Activated T-helper 1 cell treated with anti-CD3 and anti-CD28 coated beads, Interleukin-12 subunit alpha, Interleukin-12 subunit beta, Interleukin-2, Interleukin-4 antibody, amounts not matched to agents 30 ng/mL and 10 ng/mL and 1 ng/mL, durations not matched to agents 14 hours and 24 hours and 36 hours (primary cell): Measurements from ENCODE around the gene GRID1. TPM values are rescaled to one million over a fixed set of nuclear protein-coding genes. Genes with fewer than 3 reads are reported as not detected.

Experiments used
- DNase-seq: peaks from one replicate; pipeline ENCODE4 v3.0.0; 2021; ENCODE audit warnings: low spot score
- H3K27ac Mint-ChIP-seq: one replicate; pipeline ENCODE4 v1.8.0; 2021; ENCODE audit warnings: mild to moderate bottlenecking, mixed read lengths
- H3K27me3 Mint-ChIP-seq: one replicate; pipeline ENCODE4 v1.8.0; 2022; ENCODE audit warnings: mild to moderate bottlenecking, moderate library complexity, mixed read lengths; ENCODE audit not compliant: insufficient read depth
- H3K36me3 Mint-ChIP-seq: one replicate; pipeline ENCODE4 v1.8.0; 2021; ENCODE audit warnings: low read depth, mixed read lengths
- H3K4me1 Mint-ChIP-seq: one replicate; pipeline ENCODE4 v1.8.0; 2021; ENCODE audit warnings: low read depth, mixed read lengths
- H3K4me3 Mint-ChIP-seq: one replicate; pipeline ENCODE4 v1.8.0; 2021; ENCODE audit warnings: mild to moderate bottlenecking, moderate library complexity, mixed read lengths
- H3K9me3 Mint-ChIP-seq: one replicate; pipeline ENCODE4 v1.8.0; 2021; ENCODE audit warnings: mixed read lengths
- intact Hi-C: fragments of 100-400 bp; cut with micrococcal nuclease; formaldehyde crosslinking; loops from one replicate; pipeline ENCODE4 v1.15.1; 2024
- total RNA-seq: library from RNA; stranded (reverse); gene quantifications from 2 replicates; pipeline ENCODE4 v1.2.3, GENCODE V29; 2022

Gene GRID1
- total RNA-seq, 1 donor from 2014 or later: not detected

DNA sequence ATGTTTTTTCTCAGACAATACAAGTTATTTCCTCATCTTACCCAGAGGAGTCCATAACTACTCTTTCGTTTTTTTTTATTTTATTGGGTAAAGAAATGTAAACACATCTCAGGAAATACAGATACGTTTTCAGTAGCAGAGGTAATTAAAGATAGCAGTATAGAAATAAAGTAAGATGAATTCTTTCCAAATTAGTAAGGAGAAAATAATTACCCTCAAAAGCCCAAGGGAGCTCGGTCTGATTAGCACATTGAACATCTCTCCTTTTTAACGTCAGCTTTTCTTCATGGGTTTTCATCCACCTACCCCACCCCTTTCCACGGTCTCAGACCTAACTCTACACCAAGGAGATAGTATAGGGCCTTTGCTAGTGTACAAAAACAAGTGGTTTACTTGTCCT is 294.2 kb downstream of the GRID1 start:
- no peak overlapping the region for H3K27ac Mint-ChIP-seq
- intact Hi-C loops: no loop called here
- no peaks in the 10 kb centered on the region for H3K27me3 Mint-ChIP-seq
- H3K36me3 Mint-ChIP-seq: no peaks in the 10 kb centered on the region
- no peak overlapping the region for H3K4me3 Mint-ChIP-seq
- no peak for DNase-seq
- H3K4me1 Mint-ChIP-seq: no peaks in the 10 kb centered on the region
- no peaks in the 10 kb centered on the region for H3K9me3 Mint-ChIP-seq

DNA sequence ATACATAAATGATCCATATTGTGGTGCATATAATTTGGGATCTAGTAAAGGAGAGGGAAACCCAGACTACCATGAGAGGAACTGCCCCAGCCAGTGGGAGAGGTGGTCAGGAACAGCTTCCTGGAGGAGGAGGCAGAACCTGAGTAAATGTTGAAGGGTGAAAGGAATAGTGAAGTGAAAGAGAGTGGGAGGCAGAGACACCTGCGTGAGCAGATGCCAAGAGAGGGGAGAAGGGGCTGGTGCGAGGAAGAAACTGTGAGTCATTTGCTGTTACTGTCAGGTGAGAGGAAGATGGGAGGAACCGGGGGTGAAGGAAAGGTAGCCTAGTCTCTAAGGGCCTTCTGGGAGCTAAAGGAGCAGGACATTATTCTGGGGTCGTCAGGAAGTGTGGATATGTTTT is 294.8 kb downstream of the GRID1 start:
- Mint-ChIP-seq H3K9me3 (no peaks in the 10 kb centered on the region), H3K27ac (no peak overlapping the region), H3K4me3 (no peak overlapping the region), H3K27me3 (no peaks in the 10 kb centered on the region), H3K4me1 (no peaks in the 10 kb centered on the region), H3K36me3 (no peaks in the 10 kb centered on the region)
- intact Hi-C loops: no loop called here
- no peak for DNase-seq

DNA sequence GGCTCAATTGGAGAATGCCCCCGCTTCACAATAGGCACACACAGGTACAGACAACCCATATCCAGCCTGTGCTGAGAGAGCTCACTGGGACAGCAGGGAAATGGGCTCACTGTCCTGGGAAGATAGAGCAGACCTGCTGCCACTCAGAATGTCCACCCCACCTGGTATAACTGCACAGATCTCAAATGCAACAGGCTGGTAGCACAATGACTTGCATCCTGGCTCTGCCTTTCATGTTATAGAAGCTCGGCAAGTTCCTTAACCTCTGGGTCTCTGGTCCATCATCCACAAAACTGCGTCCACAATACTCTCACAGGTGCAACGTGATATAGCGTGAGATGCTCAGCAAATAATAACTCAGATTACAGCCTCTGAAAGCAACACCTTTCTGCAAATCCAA is 295.4 kb downstream of the GRID1 start:
- Mint-ChIP-seq H3K4me3 (no peak overlapping the region), H3K27me3 (no peaks in the 10 kb centered on the region), H3K36me3 (no peaks in the 10 kb centered on the region), H3K27ac (no peak overlapping the region), H3K4me1 (no peaks in the 10 kb centered on the region), H3K9me3 (no peaks in the 10 kb centered on the region)
- no peak for DNase-seq
- intact Hi-C loops: no loop called here

DNA sequence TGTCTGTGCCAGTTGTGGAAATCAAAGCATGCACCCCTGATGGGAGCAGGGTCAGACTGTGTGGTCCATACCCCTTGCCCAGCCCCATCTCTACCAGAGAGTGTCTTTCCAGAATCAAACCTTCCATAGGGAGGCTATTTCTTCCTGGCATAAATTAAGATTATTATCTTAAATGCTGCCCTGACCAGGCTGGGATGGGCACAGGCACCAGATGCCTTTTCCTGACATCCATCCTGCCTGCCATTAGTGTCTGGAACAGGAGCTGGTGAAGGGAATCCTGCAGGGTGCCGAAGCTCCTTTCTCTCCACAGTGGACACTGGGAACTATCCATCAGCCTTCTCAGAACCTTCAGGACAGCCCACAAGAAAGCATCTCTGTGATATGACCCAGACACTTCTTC is 296.3 kb downstream of the GRID1 start:
- no peaks in the 10 kb centered on the region for H3K36me3 Mint-ChIP-seq
- intact Hi-C loops: no loop called here
- H3K4me1 Mint-ChIP-seq: no peaks in the 10 kb centered on the region
- no peak overlapping the region for H3K27ac Mint-ChIP-seq
- no peak overlapping the region for H3K4me3 Mint-ChIP-seq
- H3K27me3 Mint-ChIP-seq: no peaks in the 10 kb centered on the region
- DNase-seq: no peak
- no peaks in the 10 kb centered on the region for H3K9me3 Mint-ChIP-seq

DNA sequence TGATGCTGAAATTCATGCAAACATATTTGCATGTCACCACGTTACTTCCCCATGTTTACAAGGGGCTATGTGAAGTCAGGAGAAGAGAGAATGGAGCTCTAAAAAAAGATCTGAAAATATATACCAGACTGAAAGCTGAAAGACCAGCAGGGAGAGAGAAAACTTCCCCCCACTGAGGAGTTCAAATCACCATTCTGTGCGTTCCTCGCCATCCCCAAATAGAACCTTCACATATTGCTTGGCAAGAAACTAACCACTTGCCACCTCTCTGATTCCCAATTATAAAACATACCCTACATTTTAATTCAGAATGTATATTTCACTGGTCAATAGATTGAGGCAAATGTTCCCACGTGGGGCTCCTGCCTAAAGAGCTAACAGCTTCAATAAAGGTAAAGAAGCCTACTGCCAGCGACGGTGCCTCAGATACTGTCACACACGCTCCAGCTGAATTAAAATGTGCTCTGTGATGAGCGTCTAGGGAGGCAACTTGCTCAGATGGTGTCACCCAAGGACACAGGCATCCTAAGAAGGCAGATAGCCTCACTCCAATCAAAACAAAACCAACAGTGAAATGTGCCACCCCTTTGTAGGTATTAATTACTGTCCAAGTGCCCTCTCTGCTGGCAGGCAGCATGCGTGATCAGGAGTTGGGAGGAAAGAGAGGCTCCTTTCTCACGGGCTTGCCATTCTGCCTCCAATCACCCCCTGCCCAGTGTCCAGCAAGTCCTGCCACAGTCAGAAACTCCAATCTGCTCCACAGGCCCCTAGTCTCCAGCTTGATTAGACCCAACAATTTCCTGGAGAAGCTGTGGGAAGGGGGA is 298.2 kb downstream of the GRID1 start:
- no peaks in the 10 kb centered on the region for H3K9me3 Mint-ChIP-seq
- intact Hi-C loops: no loop called here
- no peaks in the 10 kb centered on the region for H3K27me3 Mint-ChIP-seq
- no peaks in the 10 kb centered on the region for H3K36me3 Mint-ChIP-seq
- H3K27ac Mint-ChIP-seq: no peak overlapping the region
- no peak overlapping the region for H3K4me3 Mint-ChIP-seq
- no peaks in the 10 kb centered on the region for H3K4me1 Mint-ChIP-seq
- no peak for DNase-seq

DNA sequence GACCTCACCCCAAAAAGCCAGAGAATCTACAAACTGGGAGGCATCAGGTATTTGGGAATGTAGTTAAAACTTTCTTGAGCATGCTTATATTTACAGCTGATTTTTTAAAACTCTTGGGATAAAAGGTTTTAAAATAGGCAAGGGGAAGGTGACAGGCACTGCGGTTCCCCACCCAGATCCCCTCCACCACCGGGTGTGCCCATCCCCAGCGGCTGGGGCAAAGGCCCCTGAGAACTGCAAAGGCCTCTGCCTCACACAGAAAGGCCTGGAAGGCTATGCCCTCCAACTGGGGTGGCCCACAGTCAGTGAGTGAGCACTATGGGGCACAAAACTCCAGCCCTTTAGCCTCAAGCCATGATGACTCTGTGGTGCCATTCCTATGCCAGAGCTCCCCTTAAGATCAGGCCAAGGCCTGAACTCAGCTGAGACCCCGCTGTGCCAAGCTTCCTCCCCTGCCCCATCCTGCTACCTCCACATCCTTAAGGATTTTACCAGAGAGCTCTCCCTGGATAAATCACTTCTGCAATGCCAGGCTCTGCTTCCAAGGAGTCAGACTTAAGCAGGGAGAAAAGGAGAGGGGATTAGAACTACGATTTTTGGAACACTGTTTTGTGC is 299.1 kb downstream of the GRID1 start:
- Mint-ChIP-seq H3K27ac (no peak overlapping the region), H3K27me3 (no peaks in the 10 kb centered on the region)

DNA sequence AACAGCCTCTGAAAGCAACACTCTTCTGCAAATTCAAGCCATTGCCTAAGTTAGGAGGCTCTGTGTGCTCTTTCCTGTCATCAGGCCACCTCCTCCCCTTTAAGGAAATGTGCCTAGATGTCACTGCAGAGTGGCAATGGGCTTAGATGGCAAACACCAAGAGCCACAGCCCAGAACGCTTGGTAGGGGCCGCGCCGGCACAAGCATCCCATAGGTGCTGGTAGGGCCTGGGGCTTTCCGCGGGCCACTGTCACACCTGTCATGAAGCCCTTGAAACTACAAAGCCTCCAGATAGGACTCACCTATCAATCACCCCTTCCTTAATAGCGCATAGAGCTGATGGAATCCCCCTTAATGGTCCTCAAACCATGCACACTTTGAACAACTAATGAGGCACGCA is 299.9 kb downstream of the GRID1 start:
- H3K27ac Mint-ChIP-seq: no peak overlapping the region

More for the DNA sequence above, 299.1 kb downstream of the GRID1 start:
- Mint-ChIP-seq H3K9me3 (no peaks in the 10 kb centered on the region), H3K4me1 (no peaks in the 10 kb centered on the region), H3K4me3 (no peak overlapping the region), H3K36me3 (no peaks in the 10 kb centered on the region)
- no peak for DNase-seq
- intact Hi-C loops: no loop called here

DNA sequence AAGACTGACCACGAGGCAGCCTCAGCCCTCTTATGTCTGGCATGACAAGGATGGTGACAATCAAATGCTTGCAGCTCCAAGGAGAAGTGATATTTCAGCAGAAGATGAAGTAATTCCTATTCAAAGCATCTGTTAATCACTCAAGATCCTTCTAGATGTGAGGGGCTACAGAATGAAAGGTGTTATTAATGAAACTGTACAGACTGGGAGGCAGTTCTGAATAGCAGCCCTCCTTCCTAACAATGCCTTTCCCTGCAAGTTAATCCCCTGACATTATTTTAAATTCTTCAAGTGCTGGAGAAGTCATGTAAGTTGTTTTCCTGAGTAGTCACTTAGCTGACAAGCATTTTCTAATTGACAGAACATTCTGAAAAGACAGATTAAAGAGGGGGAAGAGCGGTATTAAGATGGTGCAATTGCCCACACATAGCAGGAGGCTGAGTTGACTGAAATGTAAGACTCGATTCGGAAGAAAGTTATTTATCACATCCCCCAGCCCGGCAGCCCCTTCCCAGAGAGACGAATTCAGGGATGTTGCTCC is 300.8 kb downstream of the GRID1 start:
- DNase-seq: no peak
- H3K27me3 Mint-ChIP-seq: peaks cover 2% of the 10 kb centered on the region

More for the DNA sequence above, 299.9 kb downstream of the GRID1 start:
- H3K4me1 Mint-ChIP-seq: no peaks in the 10 kb centered on the region
- peaks cover under 1% of the 10 kb centered on the region for H3K27me3 Mint-ChIP-seq
- no peaks in the 10 kb centered on the region for H3K9me3 Mint-ChIP-seq
- no peak overlapping the region for H3K4me3 Mint-ChIP-seq
- no peak for DNase-seq
- intact Hi-C loops: no loop called here
- H3K36me3 Mint-ChIP-seq: no peaks in the 10 kb centered on the region

DNA sequence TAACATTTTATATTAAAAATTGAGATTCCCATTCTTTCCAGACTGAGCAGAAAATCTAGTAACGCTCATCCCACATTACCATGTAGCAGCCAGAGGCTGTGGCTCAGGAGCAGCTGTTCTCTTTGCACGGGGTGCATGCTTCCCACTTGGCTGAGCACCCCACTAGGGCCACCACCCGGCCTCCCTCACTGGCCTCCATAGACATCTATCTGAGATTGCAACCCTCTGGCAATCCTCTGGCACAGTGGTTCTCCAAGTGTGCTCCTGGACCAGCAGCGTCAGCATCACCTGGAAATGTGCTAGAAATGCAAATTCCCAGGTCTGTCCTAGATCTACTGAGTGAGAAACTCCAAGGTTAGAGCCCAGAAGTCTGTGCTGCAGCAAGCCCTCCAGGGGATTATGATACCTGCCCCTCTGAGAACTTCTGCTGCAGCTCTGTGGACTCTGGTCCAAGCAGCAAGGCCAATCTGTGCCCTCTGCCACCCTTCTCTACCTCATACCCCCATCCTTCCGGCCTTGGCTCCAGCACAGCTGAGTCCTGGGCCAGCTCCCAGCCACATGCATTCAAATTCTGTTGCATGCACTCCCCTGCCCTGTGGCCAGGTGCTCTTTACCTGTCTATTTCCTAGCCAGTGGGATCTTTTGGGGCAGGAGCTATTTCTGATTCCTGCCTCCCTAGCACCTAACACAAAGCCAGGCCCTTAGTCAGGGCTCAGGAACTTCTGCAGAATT is 301.5 kb downstream of the GRID1 start:
- DNase-seq: no peak
- intact Hi-C loops: no loop called here
- Mint-ChIP-seq H3K4me1 (no peaks in the 10 kb centered on the region), H3K27me3 (peaks cover 2% of the 10 kb centered on the region), H3K4me3 (no peak overlapping the region), H3K9me3 (no peaks in the 10 kb centered on the region), H3K27ac (no peak overlapping the region), H3K36me3 (no peaks in the 10 kb centered on the region)

More for the DNA sequence above, 300.8 kb downstream of the GRID1 start:
- intact Hi-C loops: no loop called here
- Mint-ChIP-seq H3K4me3 (no peak overlapping the region), H3K4me1 (no peaks in the 10 kb centered on the region), H3K9me3 (no peaks in the 10 kb centered on the region), H3K27ac (no peak overlapping the region), H3K36me3 (no peaks in the 10 kb centered on the region)

DNA sequence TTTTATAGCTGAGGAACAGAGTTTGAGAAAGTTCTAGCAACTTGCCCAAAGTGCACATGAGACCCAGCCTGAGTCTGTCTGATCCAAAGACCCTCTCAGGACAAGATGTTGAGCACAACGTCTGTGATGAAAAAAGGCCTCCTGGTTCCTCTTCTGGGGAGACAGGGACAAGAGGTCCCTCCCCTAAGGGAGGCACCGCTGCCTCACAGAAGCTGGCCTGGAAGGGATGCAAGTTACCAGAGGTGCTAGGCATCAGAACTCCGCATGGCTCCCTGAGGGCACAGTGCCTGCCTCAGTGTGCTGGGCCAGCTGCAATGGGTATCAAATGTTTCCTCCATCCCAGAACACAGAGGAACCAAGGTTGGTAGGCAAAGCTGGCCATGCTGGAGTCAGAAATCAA is 302.4 kb downstream of the GRID1 start:
- DNase-seq: no peak
- Mint-ChIP-seq H3K4me3 (no peak overlapping the region), H3K4me1 (no peaks in the 10 kb centered on the region), H3K27me3 (peaks cover 2% of the 10 kb centered on the region), H3K36me3 (no peaks in the 10 kb centered on the region), H3K9me3 (no peaks in the 10 kb centered on the region), H3K27ac (no peak overlapping the region)
- intact Hi-C loops: no loop called here

DNA sequence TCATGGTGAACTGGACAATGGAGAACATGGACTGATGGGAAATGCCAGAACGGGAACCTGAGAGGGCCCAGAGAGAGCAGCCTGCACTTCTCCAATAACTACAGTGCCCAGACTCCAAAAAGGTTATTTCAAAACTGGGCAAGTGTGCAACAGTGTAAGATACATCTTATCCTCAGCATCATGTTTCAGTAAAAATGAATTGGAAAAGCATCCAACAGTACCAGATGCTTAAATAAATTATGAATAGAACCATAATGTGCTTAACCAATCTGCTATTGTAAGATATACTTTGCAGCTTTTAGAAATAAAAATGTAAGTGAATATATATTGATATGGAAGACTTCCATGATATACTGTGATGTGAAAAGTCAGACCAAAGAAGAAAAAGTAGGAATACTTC is 303.3 kb downstream of the GRID1 start:
- Mint-ChIP-seq H3K9me3 (no peaks in the 10 kb centered on the region), H3K27ac (no peak overlapping the region), H3K4me3 (no peak overlapping the region), H3K4me1 (no peaks in the 10 kb centered on the region), H3K36me3 (no peaks in the 10 kb centered on the region), H3K27me3 (peaks cover 2% of the 10 kb centered on the region)
- intact Hi-C loops: no loop called here
- no peak for DNase-seq

DNA sequence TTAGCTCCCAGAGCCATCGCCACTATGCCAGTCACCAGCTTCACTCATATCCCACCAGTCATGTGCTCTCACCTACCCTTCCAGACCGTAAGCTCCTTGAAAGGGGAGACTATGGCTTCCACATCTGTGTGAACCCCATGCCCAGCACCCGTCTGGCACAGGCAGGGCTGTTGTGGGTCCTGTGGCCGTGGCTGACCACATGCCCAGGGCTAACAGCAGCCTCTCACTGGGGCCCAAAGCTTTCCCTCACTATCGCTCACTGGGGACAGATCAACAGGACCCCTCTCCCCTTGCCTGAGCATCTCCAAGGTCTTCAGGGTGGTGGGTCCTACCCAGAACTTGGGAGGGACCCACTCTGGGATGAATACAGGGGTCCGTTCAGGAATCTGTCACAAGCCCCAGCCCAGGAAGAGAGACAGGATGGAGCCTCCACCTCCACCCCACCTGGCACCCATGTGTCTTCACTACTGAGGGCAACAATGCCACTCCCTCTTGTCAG is 303.9 kb downstream of the GRID1 start:
- H3K27ac Mint-ChIP-seq: no peak overlapping the region
- H3K36me3 Mint-ChIP-seq: no peaks in the 10 kb centered on the region
- intact Hi-C loops: no loop called here
- no peaks in the 10 kb centered on the region for H3K9me3 Mint-ChIP-seq
- peaks cover 3% of the 10 kb centered on the region for H3K27me3 Mint-ChIP-seq
- DNase-seq: no peak
- no peak overlapping the region for H3K4me3 Mint-ChIP-seq
- no peaks in the 10 kb centered on the region for H3K4me1 Mint-ChIP-seq

DNA sequence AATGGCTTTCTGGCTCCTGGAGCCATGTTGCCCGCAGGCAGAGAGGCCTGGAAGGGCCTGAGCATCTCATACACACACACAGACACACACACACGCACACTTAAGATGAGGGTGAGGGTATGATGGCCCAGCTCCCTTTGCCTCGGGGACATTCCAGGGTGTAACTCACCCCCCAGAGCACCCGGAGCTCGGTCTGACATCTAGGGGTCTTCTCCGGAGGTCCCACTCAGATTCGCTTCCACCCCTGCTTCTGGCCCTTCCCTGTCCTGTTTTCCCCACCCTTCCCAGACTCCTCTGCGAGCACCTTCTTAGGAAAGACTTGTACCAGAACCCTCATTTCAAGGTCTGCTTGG is 304.4 kb downstream of the GRID1 start:
- H3K9me3 Mint-ChIP-seq: no peaks in the 10 kb centered on the region
- no peaks in the 10 kb centered on the region for H3K4me1 Mint-ChIP-seq
- no peak overlapping the region for H3K4me3 Mint-ChIP-seq
- peaks cover 4% of the 10 kb centered on the region for H3K27me3 Mint-ChIP-seq
- no peak for DNase-seq
- intact Hi-C loops: no loop called here
- no peak overlapping the region for H3K27ac Mint-ChIP-seq
- no peaks in the 10 kb centered on the region for H3K36me3 Mint-ChIP-seq
